Activated naive CD8-positive, alpha-beta T cell treated with anti-CD3 and anti-CD28 coated beads for 36 hours (primary cell): Measurements from ENCODE around the gene PSMD8. TPM values are rescaled to one million over a fixed set of nuclear protein-coding genes. Genes with fewer than 3 reads are reported as not detected.
A peak's percentile ranks its signal among the peaks of the same experiment; 100 is the strongest.
"Not testable (repeated sequence)": the region's sequence is repeated elsewhere in the genome, so short reads cannot be mapped to it uniquely, and the experiment has no call there.

Experiments used
- DNase-seq: peaks from one replicate; pipeline ENCODE4 v3.0.0; 2021
- H3K27ac Mint-ChIP-seq: one replicate; pipeline ENCODE4 v1.8.0; 2022; ENCODE audit warnings: mild to moderate bottlenecking, moderate library complexity, mixed read lengths
- H3K27me3 Mint-ChIP-seq: one replicate; pipeline ENCODE4 v1.8.0; 2022; ENCODE audit warnings: mild to moderate bottlenecking, mixed read lengths
- H3K36me3 Mint-ChIP-seq: one replicate; pipeline ENCODE4 v1.8.0; 2021; ENCODE audit warnings: mild to moderate bottlenecking, mixed read lengths
- H3K4me1 Mint-ChIP-seq: one replicate; pipeline ENCODE4 v1.8.0; 2021; ENCODE audit warnings: mixed read lengths
- H3K4me3 Mint-ChIP-seq: one replicate; pipeline ENCODE4 v1.8.0; 2022; ENCODE audit warnings: mild to moderate bottlenecking, moderate library complexity, mixed read lengths
- H3K9me3 Mint-ChIP-seq: one replicate; pipeline ENCODE4 v1.8.0; 2022; ENCODE audit warnings: mixed read lengths
- total RNA-seq, 2 experiments: library from RNA; stranded (reverse); gene quantifications; one replicate each; pipeline ENCODE4 v1.2.3, GENCODE V29; 2021

The PSMD8 gene
- total RNA-seq, 2 experiments from 2014 or later = 193 to 199 TPM

DNA sequence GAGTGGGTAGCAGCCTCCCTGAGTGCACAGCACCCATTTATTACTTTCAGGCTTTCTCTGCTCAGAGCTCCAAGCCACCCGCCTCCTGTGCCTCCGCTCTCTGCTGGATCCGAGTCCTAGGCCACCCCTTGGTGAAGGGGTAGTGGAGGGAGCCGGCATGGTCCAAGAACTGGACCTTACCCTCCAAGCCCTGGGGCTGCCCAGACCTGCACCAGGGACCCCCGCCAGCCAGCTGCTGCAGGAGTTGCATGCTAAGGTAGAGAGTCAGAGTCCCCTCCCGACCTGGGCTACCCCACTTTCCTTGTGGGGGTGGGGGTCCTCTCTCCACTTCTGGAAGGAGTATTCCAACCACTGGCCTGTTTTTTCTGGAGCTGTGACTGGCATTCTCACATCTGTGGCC lies 30.5 kb downstream of the PSMD8 start:
- no peak overlapping the region for H3K4me3 Mint-ChIP-seq
- no peak overlapping the region for H3K27ac Mint-ChIP-seq
- H3K27me3 Mint-ChIP-seq = no peaks in the 10 kb centered on the region
- H3K4me1 Mint-ChIP-seq = peaks cover 8% of the 10 kb centered on the region
- no peak for DNase-seq
- no peaks in the 10 kb centered on the region for H3K9me3 Mint-ChIP-seq
- peaks cover 1% of the 10 kb centered on the region for H3K36me3 Mint-ChIP-seq

DNA sequence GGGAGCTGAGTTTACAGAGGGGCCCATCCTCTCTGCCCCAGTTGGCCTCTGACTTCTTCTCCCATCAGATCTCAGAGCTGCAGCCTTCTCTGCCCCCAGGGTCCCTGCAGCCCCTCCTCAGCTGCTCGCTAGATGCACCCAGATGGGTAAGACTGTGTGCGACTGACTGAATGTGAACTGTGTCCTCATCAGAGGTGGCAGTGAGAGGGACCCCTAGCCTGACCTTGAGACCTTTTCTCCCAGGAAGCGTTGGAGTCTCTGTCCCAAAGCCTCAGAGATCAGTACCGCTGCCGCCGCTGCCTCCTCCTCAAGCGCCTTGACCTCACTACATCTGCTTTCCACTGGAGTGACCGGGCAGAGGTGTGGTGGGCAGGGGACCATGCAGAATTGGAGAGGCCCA lies 30.9 kb downstream of the PSMD8 start:
- no peak for DNase-seq
- Mint-ChIP-seq H3K36me3 (peaks cover 1% of the 10 kb centered on the region), H3K9me3 (no peaks in the 10 kb centered on the region), H3K27me3 (no peaks in the 10 kb centered on the region), H3K4me1 (peaks cover 8% of the 10 kb centered on the region), H3K27ac (no peak overlapping the region), H3K4me3 (no peak overlapping the region)

DNA sequence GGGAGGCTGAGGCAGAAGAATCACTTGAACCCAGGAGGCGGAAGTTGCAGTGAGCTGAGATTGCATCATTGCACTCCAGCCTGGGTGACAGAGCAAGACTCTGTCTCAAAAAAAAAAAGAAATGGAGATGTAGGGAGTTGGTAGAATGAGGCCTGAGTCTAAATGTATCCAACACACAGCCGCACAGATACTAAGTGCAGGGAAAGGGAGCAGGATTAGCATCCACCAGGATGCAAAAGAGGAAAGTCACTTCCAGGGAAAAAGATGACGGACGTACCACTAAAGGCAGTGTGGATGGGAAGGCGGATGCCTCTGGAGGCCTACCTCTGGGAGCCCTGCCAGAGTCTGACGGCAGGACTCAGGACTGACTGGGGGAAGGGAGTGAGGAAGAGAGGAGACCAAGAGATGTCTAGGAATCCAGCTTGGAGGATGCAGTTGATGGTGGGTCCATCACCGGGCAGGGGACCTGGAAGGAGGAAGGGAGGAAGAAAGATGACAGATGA lies 35.3 kb downstream of the PSMD8 start:
- peaks cover 1% of the 10 kb centered on the region for H3K36me3 Mint-ChIP-seq
- H3K27me3 Mint-ChIP-seq = no peaks in the 10 kb centered on the region
- no peaks in the 10 kb centered on the region for H3K4me1 Mint-ChIP-seq
- no peak overlapping the region for H3K27ac Mint-ChIP-seq
- DNase-seq = no peak
- no peak overlapping the region for H3K4me3 Mint-ChIP-seq
- no peaks in the 10 kb centered on the region for H3K9me3 Mint-ChIP-seq

GRCh38 chr19:38410407-38410806 lies 36.0 kb downstream of the PSMD8 start:
- H3K27ac Mint-ChIP-seq, H3K4me3 Mint-ChIP-seq, DNase-seq, H3K4me1 Mint-ChIP-seq, H3K36me3 Mint-ChIP-seq, H3K9me3 Mint-ChIP-seq, H3K27me3 Mint-ChIP-seq: not testable (repeated sequence)

GRCh38 chr19:38411041-38411712 lies 36.8 kb downstream of the PSMD8 start:
- H3K9me3 Mint-ChIP-seq = no peaks in the 10 kb centered on the region
- no peak for DNase-seq
- H3K4me1 Mint-ChIP-seq = no peaks in the 10 kb centered on the region
- H3K4me3 Mint-ChIP-seq = no peak overlapping the region
- H3K27ac Mint-ChIP-seq = no peak overlapping the region
- no peaks in the 10 kb centered on the region for H3K27me3 Mint-ChIP-seq
- peaks cover 1% of the 10 kb centered on the region for H3K36me3 Mint-ChIP-seq

GRCh38 chr19:38411898-38412297 lies 37.5 kb downstream of the PSMD8 start:
- H3K27me3 Mint-ChIP-seq, H3K4me3 Mint-ChIP-seq, H3K9me3 Mint-ChIP-seq, H3K4me1 Mint-ChIP-seq, H3K36me3 Mint-ChIP-seq, H3K27ac Mint-ChIP-seq, DNase-seq: not testable (repeated sequence)

GRCh38 chr19:38412491-38412890 lies 38.1 kb downstream of the PSMD8 start:
- H3K4me3 Mint-ChIP-seq = no peak overlapping the region
- peaks cover 1% of the 10 kb centered on the region for H3K36me3 Mint-ChIP-seq
- H3K9me3 Mint-ChIP-seq = no peaks in the 10 kb centered on the region
- no peak for DNase-seq
- H3K4me1 Mint-ChIP-seq = peaks cover 6% of the 10 kb centered on the region
- peaks cover 4% of the 10 kb centered on the region for H3K27me3 Mint-ChIP-seq
- no peak overlapping the region for H3K27ac Mint-ChIP-seq

GRCh38 chr19:38412961-38413360 lies 38.6 kb downstream of the PSMD8 start:
- no peak overlapping the region for H3K4me3 Mint-ChIP-seq

GRCh38 chr19:38413416-38413815 lies 39.0 kb downstream of the PSMD8 start:
- H3K27me3 Mint-ChIP-seq = peaks cover 4% of the 10 kb centered on the region
- H3K4me1 Mint-ChIP-seq = peaks cover 12% of the 10 kb centered on the region
- no peak overlapping the region for H3K27ac Mint-ChIP-seq
- DNase-seq = no peak
- no peak overlapping the region for H3K4me3 Mint-ChIP-seq
- H3K36me3 Mint-ChIP-seq = peaks cover 1% of the 10 kb centered on the region
- no peaks in the 10 kb centered on the region for H3K9me3 Mint-ChIP-seq

More at GRCh38 chr19:38412961-38413360, 38.6 kb downstream of the PSMD8 start:
- peaks cover 1% of the 10 kb centered on the region for H3K36me3 Mint-ChIP-seq
- no peaks in the 10 kb centered on the region for H3K9me3 Mint-ChIP-seq
- H3K4me1 Mint-ChIP-seq = peaks cover 11% of the 10 kb centered on the region
- DNase-seq = no peak
- H3K27ac Mint-ChIP-seq = no peak overlapping the region
- peaks cover 4% of the 10 kb centered on the region for H3K27me3 Mint-ChIP-seq

DNA sequence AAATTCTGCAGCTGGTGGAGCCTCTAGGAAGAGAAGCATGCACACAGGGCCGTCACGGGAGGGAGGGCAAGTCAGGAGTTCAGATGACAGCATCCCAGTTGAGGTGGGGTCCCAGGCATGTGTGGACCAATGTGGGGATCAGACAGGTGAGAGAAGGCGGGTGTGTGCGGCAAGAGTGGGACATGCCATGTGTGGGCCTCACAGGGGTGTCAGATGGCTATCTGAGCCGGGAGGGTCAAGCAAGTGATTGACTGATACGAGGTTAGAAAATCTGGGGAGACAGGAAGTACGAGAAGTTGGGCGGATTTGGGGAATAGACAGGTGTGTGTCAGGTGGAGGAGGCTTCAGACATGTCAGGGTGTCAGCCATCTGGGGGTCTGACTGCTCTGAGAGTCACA lies 42.8 kb downstream of the PSMD8 start:
- Mint-ChIP-seq H3K4me3 (peak overlapping the region; percentile 75), H3K4me1 (peaks cover 14% of the 10 kb centered on the region), H3K27ac (no peak overlapping the region), H3K36me3 (no peaks in the 10 kb centered on the region), H3K9me3 (no peaks in the 10 kb centered on the region), H3K27me3 (peaks cover 4% of the 10 kb centered on the region)
- DNase-seq = no peak

GRCh38 chr19:38417544-38418506 lies 43.5 kb downstream of the PSMD8 start:
- peak overlapping the region; percentile 71 for H3K27ac Mint-ChIP-seq
- peaks cover 4% of the 10 kb centered on the region for H3K27me3 Mint-ChIP-seq
- no peaks in the 10 kb centered on the region for H3K9me3 Mint-ChIP-seq
- DNase-seq = peak; percentile 64
- H3K36me3 Mint-ChIP-seq = no peaks in the 10 kb centered on the region
- peak overlapping the region; percentile 75 for H3K4me3 Mint-ChIP-seq
- peaks cover 14% of the 10 kb centered on the region for H3K4me1 Mint-ChIP-seq

DNA sequence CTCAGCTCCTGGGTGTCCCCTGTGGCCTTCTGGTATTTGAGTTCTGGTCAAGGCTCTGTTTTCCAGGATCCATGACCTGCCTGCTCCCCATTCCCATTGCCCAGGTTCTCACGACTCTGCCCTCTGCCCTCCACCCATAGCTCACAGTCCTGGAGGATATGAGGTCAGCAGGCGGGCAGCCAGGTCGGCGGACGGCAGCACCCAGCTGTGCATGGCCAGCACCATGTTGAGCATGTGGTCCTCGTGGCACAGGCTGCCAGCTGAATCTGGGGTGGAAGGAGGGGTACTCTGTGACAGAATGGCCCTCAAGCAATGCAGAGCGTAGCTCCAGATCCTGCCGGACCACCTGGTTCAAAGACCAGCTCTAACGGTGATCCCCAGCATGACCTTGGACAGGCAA lies 46.6 kb downstream of the PSMD8 start:
- H3K9me3 Mint-ChIP-seq = no peaks in the 10 kb centered on the region
- no peaks in the 10 kb centered on the region for H3K36me3 Mint-ChIP-seq
- H3K4me3 Mint-ChIP-seq = no peak overlapping the region
- peaks cover 4% of the 10 kb centered on the region for H3K27me3 Mint-ChIP-seq
- H3K4me1 Mint-ChIP-seq = peaks cover 14% of the 10 kb centered on the region
- H3K27ac Mint-ChIP-seq = no peak overlapping the region
- no peak for DNase-seq

- peaks cover 19% of the 10 kb centered on the region for H3K4me1 Mint-ChIP-seq
- DNase-seq = no peak
- H3K9me3 Mint-ChIP-seq = no peaks in the 10 kb centered on the region
- no peak overlapping the region for H3K27ac Mint-ChIP-seq
- H3K27me3 Mint-ChIP-seq = peaks cover 11% of the 10 kb centered on the region
- no peaks in the 10 kb centered on the region for H3K36me3 Mint-ChIP-seq
- no peak overlapping the region for H3K4me3 Mint-ChIP-seq
Observed at GRCh38 chr19:38421856-38422255, 47.5 kb downstream of the PSMD8 start.

- no peak overlapping the region for H3K4me3 Mint-ChIP-seq
- H3K4me1 Mint-ChIP-seq = peaks cover 14% of the 10 kb centered on the region
- no peak for DNase-seq
- no peaks in the 10 kb centered on the region for H3K36me3 Mint-ChIP-seq
- H3K9me3 Mint-ChIP-seq = no peaks in the 10 kb centered on the region
- peaks cover 10% of the 10 kb centered on the region for H3K27me3 Mint-ChIP-seq
- H3K27ac Mint-ChIP-seq = no peak overlapping the region
Observed at GRCh38 chr19:38422438-38422837, 48.1 kb downstream of the PSMD8 start.

DNA sequence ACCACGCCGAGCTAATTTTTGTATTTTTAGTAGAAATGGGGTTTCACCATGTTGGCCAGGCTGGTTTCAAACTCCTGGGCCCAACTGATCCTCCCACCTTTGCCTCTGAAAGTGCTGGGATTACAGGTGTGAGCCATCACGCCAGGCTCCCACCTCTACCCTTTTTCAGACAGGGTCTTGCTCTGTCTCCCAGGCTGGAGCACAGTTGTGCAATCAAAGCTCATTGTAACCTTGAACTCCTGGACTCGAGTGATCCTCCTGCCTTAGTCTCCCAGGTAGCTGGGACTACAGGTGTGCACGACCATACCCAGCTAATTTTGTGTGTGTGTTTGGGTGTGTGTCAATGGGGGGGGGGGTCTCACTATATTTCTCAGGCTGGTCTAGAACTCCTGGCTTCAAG lies 49.9 kb downstream of the PSMD8 start:
- H3K4me1 Mint-ChIP-seq = peaks cover 10% of the 10 kb centered on the region
- H3K9me3 Mint-ChIP-seq = no peaks in the 10 kb centered on the region
- DNase-seq = no peak
- H3K27me3 Mint-ChIP-seq = peaks cover 19% of the 10 kb centered on the region
- H3K36me3 Mint-ChIP-seq = no peaks in the 10 kb centered on the region
- H3K4me3 Mint-ChIP-seq = no peak overlapping the region
- no peak overlapping the region for H3K27ac Mint-ChIP-seq
